ENCODE measurements around the gene SPOP. TPM values are rescaled to one million over a fixed set of nuclear protein-coding genes. Genes with fewer than 3 reads are reported as not detected.
A peak's percentile ranks its signal among the peaks of the same experiment; 100 is the strongest.

The SPOP gene
- total and polyA plus RNA-seq, 4 donors: 70.3 to 106 (median 78.4) TPM

GRCh38 chr17:49595328-49595727 lies 82.6 kb downstream of the SPOP start:
- DNase-seq (ENCODE audit: low read depth in 4 of 6, low spot score in 6 of 6): no peak
- peaks cover 11% of the 10 kb centered on the region for H3K36me3 ChIP-seq (ENCODE audit: control insufficient read depth, insufficient read depth, low read length)
- no peaks in the 10 kb centered on the region for H3K4me1 ChIP-seq (ENCODE audit: control insufficient read depth, insufficient read depth, low read length)
- no peak overlapping the region for H3K4me3 ChIP-seq (ENCODE audit: low read depth, low read length)
- 64% methylated on average over 2 of the region's 4 CpGs for WGBS (ENCODE audit: insufficient coverage)
- H3K9me3 ChIP-seq (ENCODE audit: control insufficient read depth, insufficient read depth, low read length): no peaks in the 10 kb centered on the region
- H3K27ac ChIP-seq (ENCODE audit: low read depth, low read length): no peak overlapping the region
- H3K27me3 ChIP-seq (ENCODE audit: control insufficient read depth, insufficient read depth, low read length): no peaks in the 10 kb centered on the region

DNA sequence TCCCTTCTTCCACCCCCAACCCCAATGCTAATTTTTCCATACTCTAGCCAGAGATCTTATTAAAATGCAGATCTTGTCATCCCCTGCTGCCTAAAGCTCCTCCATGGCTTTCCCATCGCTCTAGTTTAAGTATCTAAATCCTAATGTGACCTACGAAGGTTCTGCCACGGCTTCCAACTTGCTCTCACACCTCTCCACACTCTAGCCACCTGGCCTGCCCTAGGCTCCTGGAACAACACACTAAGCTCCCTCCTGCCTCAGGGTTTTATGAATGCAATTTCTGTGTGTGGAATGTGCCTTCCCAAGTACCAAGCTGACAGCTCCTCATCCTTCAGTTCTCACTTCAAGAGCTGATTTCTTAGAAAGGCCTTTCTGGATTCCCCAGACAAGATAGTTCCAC lies 85.6 kb downstream of the SPOP start:
- Histone ChIP-seq H3K4me1 (ENCODE audit: control insufficient read depth, insufficient read depth, low read length) (no peaks in the 10 kb centered on the region), H3K27me3 (ENCODE audit: control insufficient read depth, insufficient read depth, low read length) (no peaks in the 10 kb centered on the region), H3K36me3 (ENCODE audit: control insufficient read depth, insufficient read depth, low read length) (peaks cover 6% of the 10 kb centered on the region), H3K4me3 (ENCODE audit: low read depth, low read length) (no peak overlapping the region), H3K27ac (ENCODE audit: low read depth, low read length) (no peak overlapping the region), H3K9me3 (ENCODE audit: control insufficient read depth, insufficient read depth, low read length) (no peaks in the 10 kb centered on the region)
- WGBS (ENCODE audit: insufficient coverage): 79% methylated on average over 2 of the region's 3 CpGs
- no peak for DNase-seq (ENCODE audit: low read depth in 4 of 6, low spot score in 6 of 6)

- Histone ChIP-seq H3K36me3 (ENCODE audit: control insufficient read depth, insufficient read depth, low read length) (peaks cover 6% of the 10 kb centered on the region), H3K4me3 (ENCODE audit: low read depth, low read length) (no peak overlapping the region), H3K27ac (ENCODE audit: low read depth, low read length) (no peak overlapping the region), H3K27me3 (ENCODE audit: control insufficient read depth, insufficient read depth, low read length) (no peaks in the 10 kb centered on the region), H3K4me1 (ENCODE audit: control insufficient read depth, insufficient read depth, low read length) (no peaks in the 10 kb centered on the region), H3K9me3 (ENCODE audit: control insufficient read depth, insufficient read depth, low read length) (no peaks in the 10 kb centered on the region)
- no peak for DNase-seq (ENCODE audit: low read depth in 4 of 6, low spot score in 6 of 6)
- WGBS (ENCODE audit: insufficient coverage): 97% methylated on average over 4 of the region's 4 CpGs
Observed at GRCh38 chr17:49590874-49591273, 87.0 kb downstream of the SPOP start.

DNA sequence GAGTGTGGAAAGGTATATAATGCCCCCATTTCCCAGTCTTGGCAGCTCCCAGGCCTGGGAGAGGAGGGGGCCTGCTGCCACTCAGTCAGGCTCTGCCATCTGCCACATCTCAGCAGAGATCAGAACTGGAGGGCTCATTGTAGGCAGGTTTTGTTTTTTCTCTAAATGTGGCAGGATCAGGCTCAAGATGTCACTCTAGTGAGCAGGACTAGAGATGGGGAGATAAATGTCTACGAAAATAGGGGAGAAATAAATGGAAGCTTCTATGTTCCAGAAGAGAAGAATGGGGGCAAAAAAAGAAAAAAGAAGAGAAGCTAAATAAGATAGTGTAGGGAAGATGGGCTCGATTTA lies 88.3 kb downstream of the SPOP start:
- Histone ChIP-seq H3K4me1 (ENCODE audit: control insufficient read depth, insufficient read depth, low read length) (no peaks in the 10 kb centered on the region), H3K9me3 (ENCODE audit: control insufficient read depth, insufficient read depth, low read length) (no peaks in the 10 kb centered on the region), H3K27ac (ENCODE audit: low read depth, low read length) (no peak overlapping the region), H3K4me3 (ENCODE audit: low read depth, low read length) (no peak overlapping the region), H3K27me3 (ENCODE audit: control insufficient read depth, insufficient read depth, low read length) (no peaks in the 10 kb centered on the region), H3K36me3 (ENCODE audit: control insufficient read depth, insufficient read depth, low read length) (peaks cover 6% of the 10 kb centered on the region)
- DNase-seq (ENCODE audit: low read depth in 4 of 6, low spot score in 6 of 6): peak in 1 of 6 donors; percentile 69
- WGBS (ENCODE audit: insufficient coverage): 57% methylated on average over 1 of the region's 2 CpGs

- WGBS (ENCODE audit: insufficient coverage): 86% methylated on average over 7 of the region's 8 CpGs
- Histone ChIP-seq H3K4me1 (ENCODE audit: control insufficient read depth, insufficient read depth, low read length) (no peaks in the 10 kb centered on the region), H3K9me3 (ENCODE audit: control insufficient read depth, insufficient read depth, low read length) (no peaks in the 10 kb centered on the region), H3K4me3 (ENCODE audit: low read depth, low read length) (no peak overlapping the region), H3K27ac (ENCODE audit: low read depth, low read length) (no peak overlapping the region), H3K27me3 (ENCODE audit: control insufficient read depth, insufficient read depth, low read length) (no peaks in the 10 kb centered on the region), H3K36me3 (ENCODE audit: control insufficient read depth, insufficient read depth, low read length) (peaks cover 6% of the 10 kb centered on the region)
- DNase-seq (ENCODE audit: low read depth in 4 of 6, low spot score in 6 of 6): no peak
Observed at GRCh38 chr17:49588726-49589576, 88.9 kb downstream of the SPOP start.

GRCh38 chr17:49588312-49588711 lies 89.6 kb downstream of the SPOP start:
- Histone ChIP-seq H3K27ac (ENCODE audit: low read depth, low read length) (no peak overlapping the region), H3K9me3 (ENCODE audit: control insufficient read depth, insufficient read depth, low read length) (no peaks in the 10 kb centered on the region), H3K36me3 (ENCODE audit: control insufficient read depth, insufficient read depth, low read length) (no peaks in the 10 kb centered on the region), H3K27me3 (ENCODE audit: control insufficient read depth, insufficient read depth, low read length) (no peaks in the 10 kb centered on the region), H3K4me1 (ENCODE audit: control insufficient read depth, insufficient read depth, low read length) (no peaks in the 10 kb centered on the region), H3K4me3 (ENCODE audit: low read depth, low read length) (no peak overlapping the region)
- WGBS (ENCODE audit: insufficient coverage): 93% methylated on average over 8 of the region's 8 CpGs
- no peak for DNase-seq (ENCODE audit: low read depth in 4 of 6, low spot score in 6 of 6)

DNA sequence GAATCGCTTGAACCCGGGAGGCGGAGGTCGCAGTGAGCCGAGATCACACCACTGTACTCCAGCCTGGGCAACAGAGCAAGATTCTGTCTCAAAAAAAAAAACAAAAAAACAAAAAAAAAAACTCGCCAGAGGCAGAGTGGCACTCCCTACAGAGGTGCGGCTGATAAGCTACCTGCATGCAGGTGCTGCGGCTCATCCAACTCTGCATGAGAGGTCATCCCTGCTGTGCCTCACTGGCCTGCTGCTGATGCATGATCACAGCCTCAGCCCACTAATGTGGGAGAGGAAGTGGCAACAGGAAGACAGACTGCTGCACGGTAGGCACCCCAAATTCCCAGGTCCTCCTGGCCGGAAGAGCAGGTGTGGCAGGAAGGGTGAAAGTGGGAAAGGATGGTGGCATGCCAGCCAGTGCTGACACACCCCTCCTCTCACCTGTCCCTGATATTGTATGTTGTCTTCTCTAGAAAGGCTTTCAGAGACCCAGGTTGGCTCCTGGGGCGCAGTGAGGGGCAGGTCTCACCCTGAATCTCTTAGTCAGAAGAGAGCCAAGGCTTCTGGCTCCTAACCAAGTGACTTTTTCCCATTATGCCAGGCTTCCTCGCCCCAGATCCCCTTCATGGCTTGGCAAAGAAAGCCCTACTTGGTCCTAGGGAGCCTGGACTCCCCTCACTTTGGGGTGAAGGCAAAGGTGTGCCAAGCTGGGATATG lies 90.4 kb downstream of the SPOP start:
- H3K27ac ChIP-seq (ENCODE audit: low read depth, low read length): no peak overlapping the region
- no peaks in the 10 kb centered on the region for H3K4me1 ChIP-seq (ENCODE audit: control insufficient read depth, insufficient read depth, low read length)
- WGBS (ENCODE audit: insufficient coverage): 84% methylated on average over 6 of the region's 12 CpGs

GRCh38 chr17:49585422-49586027 lies 92.4 kb downstream of the SPOP start:
- no peaks in the 10 kb centered on the region for H3K4me1 ChIP-seq (ENCODE audit: control insufficient read depth, insufficient read depth, low read length)
- H3K9me3 ChIP-seq (ENCODE audit: control insufficient read depth, insufficient read depth, low read length): no peaks in the 10 kb centered on the region
- H3K27ac ChIP-seq (ENCODE audit: low read depth, low read length): no peak overlapping the region
- no peaks in the 10 kb centered on the region for H3K27me3 ChIP-seq (ENCODE audit: control insufficient read depth, insufficient read depth, low read length)
- no peak for DNase-seq (ENCODE audit: low read depth in 4 of 6, low spot score in 6 of 6)
- peaks cover 5% of the 10 kb centered on the region for H3K36me3 ChIP-seq (ENCODE audit: control insufficient read depth, insufficient read depth, low read length)
- WGBS (ENCODE audit: insufficient coverage): 47% methylated on average over 3 of the region's 3 CpGs
- H3K4me3 ChIP-seq (ENCODE audit: low read depth, low read length): no peak overlapping the region

More for the DNA sequence above, 90.4 kb downstream of the SPOP start:
- Histone ChIP-seq H3K36me3 (ENCODE audit: control insufficient read depth, insufficient read depth, low read length) (no peaks in the 10 kb centered on the region), H3K9me3 (ENCODE audit: control insufficient read depth, insufficient read depth, low read length) (no peaks in the 10 kb centered on the region), H3K27me3 (ENCODE audit: control insufficient read depth, insufficient read depth, low read length) (no peaks in the 10 kb centered on the region), H3K4me3 (ENCODE audit: low read depth, low read length) (no peak overlapping the region)
- no peak for DNase-seq (ENCODE audit: low read depth in 4 of 6, low spot score in 6 of 6)

GRCh38 chr17:49583889-49584288 lies 94.0 kb downstream of the SPOP start:
- Histone ChIP-seq H3K9me3 (ENCODE audit: control insufficient read depth, insufficient read depth, low read length) (no peaks in the 10 kb centered on the region), H3K4me3 (ENCODE audit: low read depth, low read length) (no peak overlapping the region), H3K4me1 (ENCODE audit: control insufficient read depth, insufficient read depth, low read length) (no peaks in the 10 kb centered on the region), H3K27ac (ENCODE audit: low read depth, low read length) (no peak overlapping the region), H3K27me3 (ENCODE audit: control insufficient read depth, insufficient read depth, low read length) (no peaks in the 10 kb centered on the region), H3K36me3 (ENCODE audit: control insufficient read depth, insufficient read depth, low read length) (peaks cover 15% of the 10 kb centered on the region)
- 95% methylated on average over 4 of the region's 4 CpGs for WGBS (ENCODE audit: insufficient coverage)
- DNase-seq (ENCODE audit: low read depth in 4 of 6, low spot score in 6 of 6): no peak

Data from spinal cord (tissue), 10 donors.